Brain microvascular endothelial cell (primary cell): ENCODE measurements around the gene CSNK1A1.

Source experiments
- DNase-seq: peaks from one replicate; pipeline ENCODE4 v3.0.0-alpha.2; 2020
- H3K27ac ChIP-seq: fragments of 250-450 bp; sonication (Bioruptor Pico); 2 replicates; pipeline ENCODE4 v1.5.1; 2020; ENCODE audit warnings: mild to moderate bottlenecking, moderate library complexity
- H3K27me3 ChIP-seq: fragments of 250-450 bp; sonication (Bioruptor Pico); replicated peaks from 2 replicates; pipeline ENCODE4 v1.5.1; 2020; ENCODE audit warnings: mild to moderate bottlenecking
- H3K36me3 ChIP-seq: fragments of 250-450 bp; sonication (Bioruptor Pico); replicated peaks from 2 replicates; pipeline ENCODE4 v1.5.1; 2020; ENCODE audit warnings: mild to moderate bottlenecking
- H3K4me3 ChIP-seq: 2 replicates; pipeline ENCODE4 v1.5.1; 2011; ENCODE audit warnings: low read depth, mild to moderate bottlenecking, control low read depth, low read length, moderate library complexity
- in situ Hi-C: cut with HindIII; loops from 2 replicates; pipeline ENCODE4 v1.10.0; 2017; ENCODE audit warnings: low sequenced_read_pairs, low pct_ligation_motif_present
- TF ChIP-seq, protein P1 (sequence below): IDR thresholded peaks from 2 replicates; pipeline ENCODE4 v1.5.1; 2011; ENCODE audit warnings: low read depth, mild to moderate bottlenecking, moderate library complexity, low read length, control low read depth, inconsistent platforms; ENCODE audit errors: missing control alignments

CSNK1A1 gene

GRCh38 chr5:149580808-149581191, 29.6 kb upstream of the CSNK1A1 start:
- Histone ChIP-seq H3K27me3 (no peaks in the 10 kb centered on the region), H3K36me3 (no peaks in the 10 kb centered on the region), H3K4me3 (peak overlapping the region; percentile 56), H3K27ac (no peak overlapping the region)
- no peak for DNase-seq
- in situ Hi-C loops, result no loop called here
- TF ChIP-seq, protein P1, sequence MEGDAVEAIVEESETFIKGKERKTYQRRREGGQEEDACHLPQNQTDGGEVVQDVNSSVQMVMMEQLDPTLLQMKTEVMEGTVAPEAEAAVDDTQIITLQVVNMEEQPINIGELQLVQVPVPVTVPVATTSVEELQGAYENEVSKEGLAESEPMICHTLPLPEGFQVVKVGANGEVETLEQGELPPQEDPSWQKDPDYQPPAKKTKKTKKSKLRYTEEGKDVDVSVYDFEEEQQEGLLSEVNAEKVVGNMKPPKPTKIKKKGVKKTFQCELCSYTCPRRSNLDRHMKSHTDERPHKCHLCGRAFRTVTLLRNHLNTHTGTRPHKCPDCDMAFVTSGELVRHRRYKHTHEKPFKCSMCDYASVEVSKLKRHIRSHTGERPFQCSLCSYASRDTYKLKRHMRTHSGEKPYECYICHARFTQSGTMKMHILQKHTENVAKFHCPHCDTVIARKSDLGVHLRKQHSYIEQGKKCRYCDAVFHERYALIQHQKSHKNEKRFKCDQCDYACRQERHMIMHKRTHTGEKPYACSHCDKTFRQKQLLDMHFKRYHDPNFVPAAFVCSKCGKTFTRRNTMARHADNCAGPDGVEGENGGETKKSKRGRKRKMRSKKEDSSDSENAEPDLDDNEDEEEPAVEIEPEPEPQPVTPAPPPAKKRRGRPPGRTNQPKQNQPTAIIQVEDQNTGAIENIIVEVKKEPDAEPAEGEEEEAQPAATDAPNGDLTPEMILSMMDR, result no peak

DNA sequence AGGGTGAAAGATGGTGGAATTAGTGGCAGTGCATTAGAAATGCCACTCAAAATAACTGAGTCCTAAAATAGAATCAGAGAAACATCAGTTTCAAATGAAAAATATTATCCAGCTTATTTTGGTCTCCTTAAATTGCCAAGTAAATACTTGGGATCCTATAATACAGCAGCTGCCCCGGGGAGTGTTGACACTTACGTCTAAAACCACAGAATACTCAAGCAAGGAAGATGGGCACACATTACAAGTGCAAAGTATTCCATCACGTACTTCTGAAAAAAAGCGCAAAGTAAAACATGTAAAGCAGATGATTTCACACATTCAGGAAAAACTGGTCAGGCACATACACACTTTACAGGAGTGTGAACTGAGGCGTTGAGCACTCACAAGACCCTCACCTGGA, 27.7 kb upstream of the CSNK1A1 start:
- TF ChIP-seq, protein P1, result no peak
- H3K27me3 ChIP-seq, result no peaks in the 10 kb centered on the region
- H3K36me3 ChIP-seq, result no peaks in the 10 kb centered on the region
- H3K4me3 ChIP-seq, result no peak overlapping the region
- DNase-seq, result no peak
- H3K27ac ChIP-seq, result no peak overlapping the region
- in situ Hi-C loops, result no loop called here

DNA sequence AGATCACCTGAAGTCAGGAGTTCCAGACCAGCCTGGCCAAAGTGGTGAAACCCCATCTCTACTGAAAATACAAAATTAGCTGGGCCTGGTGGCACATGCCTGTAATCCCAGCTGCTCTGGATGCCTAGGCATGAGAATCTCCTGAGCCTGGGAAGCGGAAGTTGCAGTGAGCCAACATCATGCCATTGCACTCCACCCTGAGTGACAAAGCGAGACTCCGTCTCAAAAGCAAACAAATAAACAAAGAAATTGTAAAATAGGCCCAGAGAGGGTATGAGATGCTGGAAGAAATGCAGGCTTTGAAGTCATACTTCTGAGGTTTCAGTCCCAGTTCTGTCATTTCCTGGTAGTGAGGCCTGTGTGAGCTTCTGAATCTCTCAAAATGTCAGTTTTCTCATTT, 24.8 kb upstream of the CSNK1A1 start:
- Histone ChIP-seq H3K4me3 (no peak overlapping the region), H3K27me3 (no peaks in the 10 kb centered on the region), H3K36me3 (no peaks in the 10 kb centered on the region), H3K27ac (no peak overlapping the region)
- in situ Hi-C loops, result no loop called here
- TF ChIP-seq, protein P1, result no peak
- DNase-seq, result no peak

DNA sequence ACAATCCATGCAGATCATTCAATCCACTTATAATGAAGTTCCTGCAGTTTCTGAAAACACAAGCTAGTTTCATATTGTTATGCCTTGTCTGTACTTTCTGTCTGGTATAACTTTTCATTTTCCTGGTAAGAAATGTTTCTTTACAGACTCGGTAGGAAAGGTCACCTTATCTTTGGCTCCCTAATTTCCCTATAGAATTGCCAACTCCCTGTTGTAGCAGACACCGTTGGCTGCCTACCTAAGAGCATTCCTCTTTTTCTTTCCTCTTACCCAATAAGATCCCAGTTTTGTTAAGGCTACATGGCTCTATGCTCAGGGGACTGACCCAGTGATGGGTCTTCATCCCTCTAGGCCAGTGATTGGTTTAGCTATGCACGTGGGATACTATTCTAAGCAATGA, 23.9 kb upstream of the CSNK1A1 start:
- no peaks in the 10 kb centered on the region for H3K36me3 ChIP-seq
- no peaks in the 10 kb centered on the region for H3K27me3 ChIP-seq
- no peak for DNase-seq
- H3K4me3 ChIP-seq, result no peak overlapping the region
- H3K27ac ChIP-seq, result no peak overlapping the region
- in situ Hi-C loops, result no loop called here
- TF ChIP-seq, protein P1, result no peak

- no peak for DNase-seq
- no peak overlapping the region for H3K27ac ChIP-seq
- in situ Hi-C loops, result no loop called here
- no peak overlapping the region for H3K4me3 ChIP-seq
- H3K36me3 ChIP-seq, result no peaks in the 10 kb centered on the region
- TF ChIP-seq, protein P1, result no peak
- H3K27me3 ChIP-seq, result no peaks in the 10 kb centered on the region
These were observed 21.5 kb upstream of the CSNK1A1 start for GRCh38 chr5:149572576-149573231.

DNA sequence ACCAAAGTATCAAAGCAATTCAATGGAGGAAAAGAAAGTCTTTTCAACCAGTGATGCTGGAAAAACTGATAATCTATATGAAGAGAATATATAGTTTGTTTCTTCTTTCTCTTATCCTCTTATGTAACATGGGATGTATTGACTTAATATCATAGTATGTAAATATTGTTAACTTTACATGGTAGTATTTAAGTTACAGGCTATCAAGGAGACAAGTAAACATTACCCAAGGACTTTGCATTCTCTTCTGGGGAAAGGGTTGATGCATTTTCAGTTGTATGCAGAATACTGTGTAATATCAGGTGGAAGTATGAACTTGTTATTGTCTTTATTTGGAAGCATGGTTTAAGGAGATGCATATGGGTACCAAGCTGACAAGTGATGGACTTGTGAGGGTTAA, 20.9 kb upstream of the CSNK1A1 start:
- Histone ChIP-seq H3K36me3 (no peaks in the 10 kb centered on the region), H3K27me3 (no peaks in the 10 kb centered on the region), H3K4me3 (no peak overlapping the region), H3K27ac (no peak overlapping the region)
- in situ Hi-C loops, result no loop called here
- no peak for DNase-seq
- TF ChIP-seq, protein P1, result no peak
